ENCODE measurements around the gene TSHR. TPM values are rescaled to one million over a fixed set of nuclear protein-coding genes. Genes with fewer than 3 reads are reported as not detected.
A peak's percentile ranks its signal among the peaks of the same experiment; 100 is the strongest.
"Not testable (repeated sequence)": the region's sequence is repeated elsewhere in the genome, so short reads cannot be mapped to it uniquely, and the experiment has no call there.

Gene TSHR
- polyA plus RNA-seq, 4 donors: 0.21 to 0.34 (median 0.25) TPM; not detected in 1

- no peak for DNase-seq (ENCODE audit: low read depth in 4 of 4, low spot score in 3 of 4)
Observed at GRCh38 chr14:80988735-80989429, 33.5 kb downstream of the TSHR start.

GRCh38 chr14:80992580-80992979 is 37.2 kb downstream of the TSHR start:
- no peak for DNase-seq (ENCODE audit: low read depth in 4 of 4, low spot score in 3 of 4)

GRCh38 chr14:80996049-80996901 is 40.9 kb downstream of the TSHR start:
- DNase-seq (ENCODE audit: low read depth in 4 of 4, low spot score in 3 of 4): peak in 2 of 4 donors; percentile 14 to 22

- DNase-seq (ENCODE audit: low read depth in 4 of 4, low spot score in 3 of 4): no peak
Observed at GRCh38 chr14:81001447-81001846, 46.0 kb downstream of the TSHR start.

- DNase-seq (ENCODE audit: low read depth in 4 of 4, low spot score in 3 of 4): no peak
Observed at GRCh38 chr14:81004575-81004974, 49.2 kb downstream of the TSHR start.

GRCh38 chr14:81005540-81006228 is 50.3 kb downstream of the TSHR start:
- DNase-seq (ENCODE audit: low read depth in 4 of 4, low spot score in 3 of 4): no peak

- no peak for DNase-seq (ENCODE audit: low read depth in 4 of 4, low spot score in 3 of 4)
Observed at GRCh38 chr14:81006266-81006665, 50.8 kb downstream of the TSHR start.

GRCh38 chr14:81007131-81007530 is 51.7 kb downstream of the TSHR start:
- DNase-seq (ENCODE audit: low read depth in 4 of 4, low spot score in 3 of 4): no peak

GRCh38 chr14:81009346-81009745 is 53.9 kb downstream of the TSHR start:
- no peak for DNase-seq (ENCODE audit: low read depth in 4 of 4, low spot score in 3 of 4)

GRCh38 chr14:81018251-81018650 is 62.8 kb downstream of the TSHR start:
- DNase-seq (ENCODE audit: low read depth in 4 of 4, low spot score in 3 of 4): no peak

- no peak for DNase-seq (ENCODE audit: low read depth in 4 of 4, low spot score in 3 of 4)
Observed at GRCh38 chr14:81018684-81019083, 63.3 kb downstream of the TSHR start.

GRCh38 chr14:81019113-81019512 is 63.7 kb downstream of the TSHR start:
- not testable (repeated sequence) for DNase-seq (ENCODE audit: low read depth in 4 of 4, low spot score in 3 of 4)

- DNase-seq (ENCODE audit: low read depth in 4 of 4, low spot score in 3 of 4): no peak
Observed at GRCh38 chr14:81023095-81023710, 67.8 kb downstream of the TSHR start.

- no peak for DNase-seq (ENCODE audit: low read depth in 4 of 4, low spot score in 3 of 4)
Observed at GRCh38 chr14:81028461-81028860, 73.0 kb downstream of the TSHR start.

- DNase-seq (ENCODE audit: low read depth in 4 of 4, low spot score in 3 of 4): no peak
Observed at GRCh38 chr14:81031488-81031887, 76.1 kb downstream of the TSHR start.

- no peak for DNase-seq (ENCODE audit: low read depth in 4 of 4, low spot score in 3 of 4)
Observed at GRCh38 chr14:81033698-81034240, 78.3 kb downstream of the TSHR start.

- DNase-seq (ENCODE audit: low read depth in 4 of 4, low spot score in 3 of 4): no peak
Observed at GRCh38 chr14:81042438-81042837, 87.0 kb downstream of the TSHR start.

- no peak for DNase-seq (ENCODE audit: low read depth in 4 of 4, low spot score in 3 of 4)
Observed at GRCh38 chr14:81051547-81051946, 96.1 kb downstream of the TSHR start.

GRCh38 chr14:81054057-81054456 is 98.6 kb downstream of the TSHR start:
- DNase-seq (ENCODE audit: low read depth in 4 of 4, low spot score in 3 of 4): not testable (repeated sequence)

GRCh38 chr14:81055971-81056370 is 100.5 kb downstream of the TSHR start:
- DNase-seq (ENCODE audit: low read depth in 4 of 4, low spot score in 3 of 4): no peak

- DNase-seq (ENCODE audit: low read depth in 4 of 4, low spot score in 3 of 4): no peak
Observed at GRCh38 chr14:81062380-81062779, 107.0 kb downstream of the TSHR start.

All from right renal pelvis (tissue), 4 donors.